HCT116 (cell line): ENCODE measurements around the gene TSPAN6. TPM values are rescaled to one million over a fixed set of nuclear protein-coding genes. Genes with fewer than 3 reads are reported as not detected.
A peak's percentile ranks its signal among the peaks of the same experiment; 100 is the strongest.

ENCODE experiments used
- ATAC-seq: fragments of 200-7000 bp; cut with Tn5 transposase; 2 replicates; pipeline ENCODE4 v1.9.1; 2020; ENCODE audit warnings: mild to moderate bottlenecking, moderate library complexity
- BruUV-seq: library from RNA; stranded (reverse); fragments of 400-500 nt; replicated peaks from 2 replicates; lab custom pipeline; 2021; lab: Mats Ljungman, UMichigan
- CTCF ChIA-PET: fragments of 300-600 bp; sonication (Branson Sonifier 250); formaldehyde crosslinking; loops from one replicate; lab custom pipeline; 2021; ENCODE audit warnings: antibody characterized with exemption; lab: Charles Lee
- POLR2A ChIA-PET: fragments of 300-600, 350-600 bp; sonication (Branson Sonifier 250); formaldehyde crosslinking; loops from one replicate; lab custom pipeline; 2021; ENCODE audit warnings: antibody characterized with exemption; lab: Charles Lee
- RAD21 ChIA-PET, 2 experiments: fragments of 300-600 bp; sonication (Branson Sonifier 250); formaldehyde crosslinking; loops; one replicate each; lab custom pipeline; 2023; ENCODE audit warnings: low total read pairs in 2 of 2; ENCODE audit not compliant: uncharacterized antibody in 2 of 2, unreplicated experiment in 2 of 2, low non-redundant PET in 1 of 2; lab: Charles Lee
- DNase-seq: peaks from one replicate; pipeline ENCODE4 v3.0.0-alpha.2; 2010; ENCODE audit warnings: low read depth, low spot score
- H2AFZ ChIP-seq: fragments of 200-600 bp; shearing (Covaris generic), sonication (generic); 2 replicates; pipeline ENCODE4 v1.6.1; 2017; ENCODE audit warnings: low read depth, mixed run types, mixed read lengths, antibody characterized with exemption, low read length; ENCODE audit not compliant: poor library complexity, severe bottlenecking
- H3K27ac ChIP-seq: 2 replicates; pipeline ENCODE4 v1.5.1; 2012; ENCODE audit warnings: low read depth, low read length
- H3K27me3 ChIP-seq: fragments of 200-600 bp; sonication (generic); 2 replicates; pipeline ENCODE4 v1.6.1; 2016; ENCODE audit warnings: mixed run types, low read length, mixed read lengths; ENCODE audit not compliant: insufficient read depth
- H3K36me3 ChIP-seq, 2 experiments: fragments of 200-500 bp in 1 of 2; fragments of 200-600 bp in 1 of 2; sonication (Bioruptor generic) in 1 of 2; sonication (generic) in 1 of 2; 2 replicates each; pipeline versions ENCODE4 v1.5.1 to v1.6.1; 2014 to 2016; ENCODE audit warnings: low read length in 2 of 2, inconsistent platforms in 1 of 2, mixed read lengths in 1 of 2, mixed run types in 1 of 2; ENCODE audit not compliant: insufficient read depth in 2 of 2, control insufficient read depth in 1 of 2
- H3K4me1 ChIP-seq, 2 experiments: fragments of 200-600 bp in 1 of 2; sonication (generic) in 1 of 2; 2 replicates each; pipeline versions ENCODE4 v1.5.1 to v1.6.1; 2012 to 2017; ENCODE audit warnings: low read length in 2 of 2, inconsistent platforms in 1 of 2, mild to moderate bottlenecking in 1 of 2, mixed read lengths in 1 of 2, mixed run types in 1 of 2, moderate library complexity in 1 of 2; ENCODE audit not compliant: insufficient read depth in 2 of 2, control insufficient read depth in 1 of 2
- H3K4me2 ChIP-seq: fragments of 200-600 bp; sonication (generic); 2 replicates; pipeline ENCODE4 v1.6.1; 2017; ENCODE audit warnings: mixed run types, low read length, mixed read lengths
- H3K4me3 ChIP-seq, 2 experiments: fragments of 200-600 bp in 1 of 2; sonication (generic) in 1 of 2; replicated peaks in 1 of 2; 2 replicates each; pipeline ENCODE4 v1.5.1; 2011 to 2016; ENCODE audit warnings: low read length in 2 of 2, control low read depth in 1 of 2, low read depth in 1 of 2, mild to moderate bottlenecking in 1 of 2, mixed read lengths in 1 of 2, mixed run types in 1 of 2
- H3K79me2 ChIP-seq: fragments of 200-600 bp; sonication (generic); 2 replicates; pipeline ENCODE4 v1.6.1; 2017; ENCODE audit warnings: mild to moderate bottlenecking, mixed run types, low read length, moderate library complexity, mixed read lengths; ENCODE audit not compliant: insufficient read depth
- H3K9ac ChIP-seq: fragments of 200-600 bp; sonication (generic); 2 replicates; pipeline ENCODE4 v1.6.1; 2016; ENCODE audit warnings: low read length, mixed read lengths
- H3K9me2 ChIP-seq: fragments of 200-600 bp; sonication (generic), shearing (Covaris generic); 2 replicates; pipeline ENCODE4 v1.6.1; 2017; ENCODE audit warnings: mixed run types, mild to moderate bottlenecking, moderate library complexity; ENCODE audit not compliant: insufficient read depth
- H3K9me3 ChIP-seq, 2 experiments: fragments of 200-500 bp in 1 of 2; fragments of 200-600 bp in 1 of 2; sonication (Bioruptor generic) in 1 of 2; sonication (generic) in 1 of 2; 2 replicates each; pipeline ENCODE4 v1.6.1; 2014 to 2017; ENCODE audit warnings: low read length in 2 of 2, mixed read lengths in 2 of 2, inconsistent platforms in 1 of 2, low read depth in 1 of 2, mild to moderate bottlenecking in 1 of 2, mixed run types in 1 of 2, moderate library complexity in 1 of 2; ENCODE audit not compliant: control insufficient read depth in 1 of 2, insufficient read depth in 1 of 2
- H4K20me1 ChIP-seq: fragments of 200-600 bp; sonication (generic), shearing (Covaris generic); 2 replicates; pipeline ENCODE4 v1.6.1; 2017; ENCODE audit warnings: mixed run types, mild to moderate bottlenecking, moderate library complexity; ENCODE audit not compliant: insufficient read depth
- EZH2 ChIP-seq: fragments of 200-600 bp; sonication (generic); IDR thresholded peaks from 2 replicates; pipeline ENCODE4 v1.6.1; 2017; ENCODE audit warnings: antibody characterized with exemption, mixed run types
- MAX ChIP-seq: IDR thresholded peaks from 2 replicates; pipeline ENCODE4 v1.6.1; 2012
- RAD21 ChIP-seq: IDR thresholded peaks from 2 replicates; pipeline ENCODE4 v1.6.1; 2012; ENCODE audit warnings: low read depth, mild to moderate bottlenecking
- SP1 ChIP-seq: IDR thresholded peaks from 2 replicates; pipeline ENCODE4 v1.6.1; 2012; ENCODE audit warnings: low read depth
- intact Hi-C: fragments of 100-400 bp; cut with micrococcal nuclease; formaldehyde crosslinking; loops from 2 replicates; pipeline ENCODE4 v1.10.0; 2022
- total RNA-seq: library from RNA; stranded (reverse); gene quantifications from one replicate; pipeline ENCODE4 v1.2.1, GENCODE V29; 2021; ENCODE audit not compliant: unreplicated experiment
- TF ChIP-seq, protein P1 (sequence below): IDR thresholded peaks from 2 replicates; pipeline ENCODE4 v1.6.1; 2012; ENCODE audit warnings: low read depth
- TF ChIP-seq, protein P2 (sequence below), 3 experiments: fragments of 200-600 bp in 1 of 3; sonication (generic) in 1 of 3; IDR thresholded peaks in 2 of 3; conservative IDR thresholded peaks in 1 of 3; 2 replicates each; pipeline ENCODE4 v1.5.1; 2012 to 2017; ENCODE audit warnings: low read depth in 2 of 3, low read length in 2 of 3, antibody characterized with exemption in 1 of 3, borderline replicate concordance in 1 of 3, control low read depth in 1 of 3, mild to moderate bottlenecking in 1 of 3, mixed read lengths in 1 of 3, mixed run types in 1 of 3, moderate library complexity in 1 of 3; ENCODE audit not compliant: insufficient read depth in 1 of 3

The TSPAN6 gene
- total RNA-seq, 1 experiment from 2014 or later, result 25.0 TPM

- TF ChIP-seq, protein P1, sequence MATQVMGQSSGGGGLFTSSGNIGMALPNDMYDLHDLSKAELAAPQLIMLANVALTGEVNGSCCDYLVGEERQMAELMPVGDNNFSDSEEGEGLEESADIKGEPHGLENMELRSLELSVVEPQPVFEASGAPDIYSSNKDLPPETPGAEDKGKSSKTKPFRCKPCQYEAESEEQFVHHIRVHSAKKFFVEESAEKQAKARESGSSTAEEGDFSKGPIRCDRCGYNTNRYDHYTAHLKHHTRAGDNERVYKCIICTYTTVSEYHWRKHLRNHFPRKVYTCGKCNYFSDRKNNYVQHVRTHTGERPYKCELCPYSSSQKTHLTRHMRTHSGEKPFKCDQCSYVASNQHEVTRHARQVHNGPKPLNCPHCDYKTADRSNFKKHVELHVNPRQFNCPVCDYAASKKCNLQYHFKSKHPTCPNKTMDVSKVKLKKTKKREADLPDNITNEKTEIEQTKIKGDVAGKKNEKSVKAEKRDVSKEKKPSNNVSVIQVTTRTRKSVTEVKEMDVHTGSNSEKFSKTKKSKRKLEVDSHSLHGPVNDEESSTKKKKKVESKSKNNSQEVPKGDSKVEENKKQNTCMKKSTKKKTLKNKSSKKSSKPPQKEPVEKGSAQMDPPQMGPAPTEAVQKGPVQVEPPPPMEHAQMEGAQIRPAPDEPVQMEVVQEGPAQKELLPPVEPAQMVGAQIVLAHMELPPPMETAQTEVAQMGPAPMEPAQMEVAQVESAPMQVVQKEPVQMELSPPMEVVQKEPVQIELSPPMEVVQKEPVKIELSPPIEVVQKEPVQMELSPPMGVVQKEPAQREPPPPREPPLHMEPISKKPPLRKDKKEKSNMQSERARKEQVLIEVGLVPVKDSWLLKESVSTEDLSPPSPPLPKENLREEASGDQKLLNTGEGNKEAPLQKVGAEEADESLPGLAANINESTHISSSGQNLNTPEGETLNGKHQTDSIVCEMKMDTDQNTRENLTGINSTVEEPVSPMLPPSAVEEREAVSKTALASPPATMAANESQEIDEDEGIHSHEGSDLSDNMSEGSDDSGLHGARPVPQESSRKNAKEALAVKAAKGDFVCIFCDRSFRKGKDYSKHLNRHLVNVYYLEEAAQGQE, result no peak
- TF ChIP-seq EZH2 (no peak), SP1 (no peak)
- TF ChIP-seq, all 23 proteins: peak for 0
Observed at GRCh38 chrX:100685997-100686305, 49.3 kb upstream of the TSPAN6 start (continued).

DNA sequence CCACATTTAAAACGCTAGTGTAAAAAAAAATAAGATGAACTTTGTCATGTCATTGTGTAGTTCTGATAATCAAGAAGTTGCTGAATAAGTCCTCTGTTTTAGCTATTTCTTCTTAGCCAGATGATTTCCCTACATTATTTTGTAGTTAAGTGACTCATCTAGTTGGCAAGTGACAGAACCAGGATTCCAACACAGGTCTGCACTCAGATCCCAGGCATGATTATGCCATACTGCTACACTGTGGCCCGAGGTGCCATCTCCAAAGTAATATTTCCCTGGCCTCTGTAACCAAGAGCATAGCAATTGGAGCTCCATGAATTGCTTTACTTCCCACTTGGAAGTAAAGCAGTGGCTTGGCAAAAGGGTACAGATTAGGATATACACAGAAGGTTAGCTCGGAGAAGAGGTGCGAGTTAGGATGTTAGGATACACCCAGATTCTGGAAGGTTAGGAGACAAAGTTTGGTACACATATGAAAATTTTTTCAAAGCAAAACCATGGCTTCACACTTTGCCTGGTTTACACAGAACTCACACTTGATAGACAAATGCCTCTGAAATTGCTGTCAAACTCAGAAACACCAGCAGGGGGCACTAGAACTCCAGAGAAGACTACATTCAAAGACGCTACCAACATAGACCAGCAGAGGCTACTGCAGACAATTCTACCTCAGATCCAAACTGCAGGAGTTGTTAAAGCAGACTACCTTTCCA lies 48.8 kb upstream of the TSPAN6 start:
- H4K20me1 ChIP-seq, result no peaks in the 10 kb centered on the region
- no peaks in the 10 kb centered on the region for H3K4me1 ChIP-seq
- ChIA-PET RAD21 (interaction anchor here in 1 of 2 experiments (0.9 kb wide), 1 partner anchor 83 kb away, joined by 3 read pairs; no protein-coding TSS in a partner anchor), POLR2A (no interaction called here), CTCF (interaction anchor here (1.1 to 4.8 kb wide), 2 partner anchors 83 to 85 kb away, joined by 3 to 43 read pairs; no protein-coding TSS in a partner anchor)
- TF ChIP-seq MAX (no peak), RAD21 (peak; percentile 81)
- TF ChIP-seq, protein P2, sequence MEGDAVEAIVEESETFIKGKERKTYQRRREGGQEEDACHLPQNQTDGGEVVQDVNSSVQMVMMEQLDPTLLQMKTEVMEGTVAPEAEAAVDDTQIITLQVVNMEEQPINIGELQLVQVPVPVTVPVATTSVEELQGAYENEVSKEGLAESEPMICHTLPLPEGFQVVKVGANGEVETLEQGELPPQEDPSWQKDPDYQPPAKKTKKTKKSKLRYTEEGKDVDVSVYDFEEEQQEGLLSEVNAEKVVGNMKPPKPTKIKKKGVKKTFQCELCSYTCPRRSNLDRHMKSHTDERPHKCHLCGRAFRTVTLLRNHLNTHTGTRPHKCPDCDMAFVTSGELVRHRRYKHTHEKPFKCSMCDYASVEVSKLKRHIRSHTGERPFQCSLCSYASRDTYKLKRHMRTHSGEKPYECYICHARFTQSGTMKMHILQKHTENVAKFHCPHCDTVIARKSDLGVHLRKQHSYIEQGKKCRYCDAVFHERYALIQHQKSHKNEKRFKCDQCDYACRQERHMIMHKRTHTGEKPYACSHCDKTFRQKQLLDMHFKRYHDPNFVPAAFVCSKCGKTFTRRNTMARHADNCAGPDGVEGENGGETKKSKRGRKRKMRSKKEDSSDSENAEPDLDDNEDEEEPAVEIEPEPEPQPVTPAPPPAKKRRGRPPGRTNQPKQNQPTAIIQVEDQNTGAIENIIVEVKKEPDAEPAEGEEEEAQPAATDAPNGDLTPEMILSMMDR (IDR thresholded peaks at IDR 0.05 in 2 of 3, conservative IDR thresholded peaks at IDR 0.05 in 1 of 3; ENCODE audit: borderline replicate concordance in 1 of 3, insufficient read depth in 1 of 3, low read depth in 2 of 3, low read length in 2 of 3), result peak; percentile 72 to 98 (median 76)
- DNase-seq (peak; percentile 56), ATAC-seq (peak; percentile 84)
- H3K9me3 ChIP-seq, result no peaks in the 10 kb centered on the region
- no peak overlapping the region for H3K4me3 ChIP-seq
- H3K9me2 ChIP-seq, result no peaks in the 10 kb centered on the region
- no peak overlapping the region for H2AFZ ChIP-seq
- no peak overlapping the region for H3K4me2 ChIP-seq
- no peaks in the 10 kb centered on the region for H3K27me3 ChIP-seq
- no peaks in the 10 kb centered on the region for H3K79me2 ChIP-seq
- no TSS peak for BruUV-seq
- no peaks in the 10 kb centered on the region; a peak in 1 of 4 replicates for H3K36me3 ChIP-seq
- no peak overlapping the region for H3K9ac ChIP-seq
- H3K27ac ChIP-seq, result no peak overlapping the region
- intact Hi-C loops, result loop anchor here (1.0 to 10.0 kb wide), 3 partner anchors 83 to 599 kb away; no protein-coding TSS in a partner anchor
